ENCODE results near the gene SBK2. TPM values are rescaled to one million over a fixed set of nuclear protein-coding genes. Genes with fewer than 3 reads are reported as not detected.

SBK2 gene
- polyA plus RNA-seq, 1 of the 3 experiments (the other 2 are of a cell fraction), result 0.20 TPM

- no peak overlapping the region for H3K9ac ChIP-seq
- no peaks in the 10 kb centered on the region for H3K27me3 ChIP-seq (ENCODE audit: insufficient read depth)
- 79% methylated on average over 32 of the region's 52 CpGs for WGBS (ENCODE audit: low lambda C conversion rate)
- H3F3A ChIP-seq (replicated peaks; ENCODE audit: insufficient read depth), result peaks cover 28% of the 10 kb centered on the region
- H3K36me3 ChIP-seq (replicated peaks in 1 of 2; ENCODE audit: control insufficient read depth in 1 of 2, insufficient read depth in 2 of 2, low read length in 1 of 2), result no peaks in the 10 kb centered on the region
- no peaks in the 10 kb centered on the region for H3K9me2 ChIP-seq
- H3K9me3 ChIP-seq, result no peaks in the 10 kb centered on the region
- no peak overlapping the region for H2AFZ ChIP-seq (ENCODE audit: low read depth)
- H3K4me3 ChIP-seq (ENCODE audit: low read depth in 2 of 2, low read length in 1 of 2), result no peak overlapping the region
- CTCF ChIA-PET, result interaction anchor here (1.5 to 15.1 kb wide), 4 partner anchors 10 to 23 kb away, joined by 5 to 162 read pairs (median 23); no protein-coding TSS in a partner anchor
- no peak overlapping the region for H3K4me2 ChIP-seq
- no peak overlapping the region; a peak in 1 of 4 replicates for H3K27ac ChIP-seq (ENCODE audit: low read depth in 2 of 2, low read length in 1 of 2)
- no peak for TF ChIP-seq TEAD4 (IDR thresholded peaks at IDR 0.05; ENCODE audit: borderline replicate concordance, insufficient read depth)
- TF ChIP-seq REST (IDR thresholded peaks at IDR 0.05; ENCODE audit: low read depth, low read length), result no peak
- TF ChIP-seq USF1 (IDR thresholded peaks at IDR 0.05; ENCODE audit: borderline replicate concordance, low read depth), result no peak
- TF ChIP-seq TCF12 (IDR thresholded peaks at IDR 0.05), result no peak
- TF ChIP-seq SMC3 (IDR thresholded peaks at IDR 0.05; ENCODE audit: low read depth, low read length), result no peak
- no peak for TF ChIP-seq SIN3A (IDR thresholded peaks at IDR 0.05; ENCODE audit: borderline replicate concordance, low read depth, low read length)
- TF ChIP-seq JUND (IDR thresholded peaks at IDR 0.05), result no peak
- no peak for TF ChIP-seq CTCF (IDR thresholded peaks at IDR 0.05)
- TF ChIP-seq USF2 (IDR thresholded peaks at IDR 0.05; ENCODE audit: borderline replicate concordance, low read depth, low read length), result no peak
- TF ChIP-seq YY1 (IDR thresholded peaks at IDR 0.05; ENCODE audit: low read depth), result no peak
- no peak for TF ChIP-seq ZBTB33 (IDR thresholded peaks at IDR 0.05; ENCODE audit: borderline replicate concordance, low read depth)
- no peak for TF ChIP-seq TAF1 (IDR thresholded peaks at IDR 0.05; ENCODE audit: borderline replicate concordance, low read depth, low read length)
- TF ChIP-seq RAD21 (IDR thresholded peaks at IDR 0.05; ENCODE audit: low read length), result no peak
- TF ChIP-seq FOXM1 (IDR thresholded peaks at IDR 0.05; ENCODE audit: low read depth), result no peak
- DNase-seq, result no peak
- POLR2A ChIA-PET, result interaction anchor here (1.6 to 1.8 kb wide), 2 partner anchors 13 to 14 kb away, joined by 3 to 6 read pairs; partner anchors contain the start of gene ZNF628
- H3K79me2 ChIP-seq (ENCODE audit: insufficient read depth), result peaks cover under 1% of the 10 kb centered on the region; the same call in 1 of the 2 replicates
- no peaks in the 10 kb centered on the region for H4K20me1 ChIP-seq (ENCODE audit: insufficient read depth)
- peaks cover 21 to 61% of the 10 kb centered on the region in 2 experiments; a peak in 3 of 4 replicates for H3K4me1 ChIP-seq (ENCODE audit: control insufficient read depth in 1 of 2, insufficient read depth in 2 of 2, low read depth in 1 of 2, low read length in 1 of 2)
Observed at GRCh38 chr19:55490478-55491432, 46.2 kb downstream of the SBK2 start.
